Lower lobe of right lung (tissue), 2 donors: ENCODE measurements around the gene TRIM27. TPM values are rescaled to one million over a fixed set of nuclear protein-coding genes. Genes with fewer than 3 reads are reported as not detected.

Source experiments
- ATAC-seq, 2 donors: fragments of 200-7000 bp; cut with Tn5 transposase; one replicate each; pipeline ENCODE4 v1.9.1; 2020 to 2022; ENCODE audit warnings: mild to moderate bottlenecking in 2 of 2, moderate library complexity in 2 of 2
- DNase-seq: peaks from one replicate; pipeline ENCODE4 v3.0.0-alpha.2; 2020
- H3K27ac ChIP-seq: fragments of 200-600 bp; one replicate; pipeline ENCODE4 v1.8.0; 2022
- H3K27me3 ChIP-seq: fragments of 200-600 bp; one replicate; pipeline ENCODE4 v1.8.0; 2022; ENCODE audit warnings: low read depth
- H3K36me3 ChIP-seq: fragments of 200-600 bp; one replicate; pipeline ENCODE4 v1.8.0; 2022; ENCODE audit warnings: mild to moderate bottlenecking
- H3K4me1 ChIP-seq: fragments of 200-600 bp; one replicate; pipeline ENCODE4 v1.8.0; 2022
- H3K4me3 ChIP-seq: fragments of 200-600 bp; one replicate; pipeline ENCODE4 v1.8.0; 2022; ENCODE audit warnings: mild to moderate bottlenecking
- H3K9me3 ChIP-seq: fragments of 200-600 bp; one replicate; pipeline ENCODE4 v1.8.0; 2022
- CTCF ChIP-seq: fragments of 200-600 bp; IDR thresholded peaks from one replicate; pipeline ENCODE4 v1.8.0; 2022; ENCODE audit warnings: antibody characterized with exemption, mild to moderate bottlenecking
- intact Hi-C: fragments of 100-400 bp; cut with DNase I; formaldehyde crosslinking; loops from one replicate; pipeline ENCODE4 v1.11.0; 2022
- total RNA-seq: library from RNA; stranded (reverse); fragmentation: NEBNext Ultra II Directional; extraction: Animal tissue kit (Norgen Biotek cat#: 25700); gene quantifications from one replicate; pipeline ENCODE4 v1.2.1, GENCODE V29; 2021
- donor health status: DM: no; HTN: yes; CAD: no; lungs with severe emphysema.

The TRIM27 gene
- total RNA-seq, 1 donor from 2014 or later: 46.6 TPM

GRCh38 chr6:28864326-28864923 lies 59.4 kb downstream of the TRIM27 start:
- intact Hi-C loops: no loop called here
- no peak for TF ChIP-seq CTCF
- Histone ChIP-seq H3K4me3 (peak overlapping the region; percentile 87), H3K27ac (peak overlapping the region; percentile 59), H3K27me3 (no peaks in the 10 kb centered on the region), H3K9me3 (peaks cover 6% of the 10 kb centered on the region), H3K4me1 (peaks cover 14% of the 10 kb centered on the region), H3K36me3 (no peaks in the 10 kb centered on the region)
- ATAC-seq: no peak
- no peak for DNase-seq

DNA sequence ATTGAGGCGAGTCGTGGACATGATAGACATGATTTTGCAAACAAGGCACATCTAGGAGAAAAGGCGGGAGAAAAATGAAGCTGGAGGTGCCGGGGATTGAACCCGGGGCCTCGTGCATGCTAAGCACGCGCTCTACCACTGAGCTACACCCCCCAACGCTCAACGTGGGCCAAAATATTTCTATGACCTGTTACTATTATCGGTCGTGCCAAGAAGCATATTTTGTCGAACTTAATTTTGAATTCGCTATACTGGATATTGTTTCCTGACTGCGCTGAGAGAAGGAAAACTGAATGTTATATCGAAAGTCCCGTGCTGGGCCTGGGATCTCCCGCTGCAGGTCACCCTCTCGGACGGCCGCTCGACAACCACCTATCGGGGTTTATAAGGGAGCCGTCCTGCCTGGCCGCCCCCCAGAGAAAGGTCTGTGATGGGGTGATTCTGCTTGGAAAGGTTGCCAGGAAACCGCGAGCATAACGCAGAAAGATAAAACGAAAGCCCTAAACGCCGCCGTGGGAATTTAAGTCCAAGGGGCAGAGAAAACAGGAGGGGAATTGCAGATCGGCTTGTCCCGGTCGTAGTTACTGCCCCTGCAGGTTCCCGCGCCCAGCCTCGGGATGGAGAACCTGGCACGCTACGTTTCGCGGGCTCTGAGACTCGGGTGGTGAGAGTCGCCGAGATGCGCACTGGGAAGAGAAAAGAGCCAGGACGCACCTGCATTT lies 60.0 kb downstream of the TRIM27 start:
- H3K36me3 ChIP-seq: no peaks in the 10 kb centered on the region
- peaks cover 6% of the 10 kb centered on the region for H3K9me3 ChIP-seq
- no peaks in the 10 kb centered on the region for H3K27me3 ChIP-seq
- ATAC-seq: peak; percentile 82 to 88
- intact Hi-C loops: no loop called here
- TF ChIP-seq CTCF: no peak
- DNase-seq: peak; percentile 73
- H3K27ac ChIP-seq: peak overlapping the region; percentile 59
- peak overlapping the region; percentile 87 for H3K4me3 ChIP-seq
- peaks cover 14% of the 10 kb centered on the region for H3K4me1 ChIP-seq

DNA sequence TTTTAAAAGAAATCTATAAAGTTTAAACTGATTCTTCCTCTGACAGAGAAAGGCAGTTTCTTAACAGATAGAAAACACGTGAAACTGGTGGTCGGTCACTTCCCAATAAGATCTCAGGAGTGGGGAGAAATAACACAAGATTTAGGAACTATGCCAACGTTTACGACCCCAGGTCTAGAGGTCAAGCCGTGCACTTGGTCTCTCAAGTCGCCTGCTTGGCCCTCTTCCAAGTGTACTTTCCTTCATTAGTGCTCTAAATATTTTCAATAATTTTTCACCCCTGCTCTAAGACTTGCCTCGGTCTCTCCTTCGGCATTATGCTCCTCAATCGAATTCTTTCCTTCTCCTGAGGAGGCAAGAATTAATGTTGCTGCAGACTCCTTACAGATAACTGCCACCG lies 61.7 kb downstream of the TRIM27 start:
- Histone ChIP-seq H3K27me3 (no peaks in the 10 kb centered on the region), H3K27ac (no peak overlapping the region), H3K36me3 (no peaks in the 10 kb centered on the region), H3K9me3 (peaks cover 6% of the 10 kb centered on the region), H3K4me3 (no peak overlapping the region), H3K4me1 (peaks cover 11% of the 10 kb centered on the region)
- DNase-seq: no peak
- TF ChIP-seq CTCF: no peak
- no peak for ATAC-seq
- intact Hi-C loops: no loop called here

GRCh38 chr6:28861339-28861738 lies 62.4 kb downstream of the TRIM27 start:
- Histone ChIP-seq H3K36me3 (no peaks in the 10 kb centered on the region), H3K27ac (no peak overlapping the region), H3K27me3 (no peaks in the 10 kb centered on the region), H3K4me1 (peaks cover 10% of the 10 kb centered on the region), H3K9me3 (peaks cover 6% of the 10 kb centered on the region), H3K4me3 (no peak overlapping the region)
- intact Hi-C loops: no loop called here
- ATAC-seq (no peak), DNase-seq (no peak)
- no peak for TF ChIP-seq CTCF

DNA sequence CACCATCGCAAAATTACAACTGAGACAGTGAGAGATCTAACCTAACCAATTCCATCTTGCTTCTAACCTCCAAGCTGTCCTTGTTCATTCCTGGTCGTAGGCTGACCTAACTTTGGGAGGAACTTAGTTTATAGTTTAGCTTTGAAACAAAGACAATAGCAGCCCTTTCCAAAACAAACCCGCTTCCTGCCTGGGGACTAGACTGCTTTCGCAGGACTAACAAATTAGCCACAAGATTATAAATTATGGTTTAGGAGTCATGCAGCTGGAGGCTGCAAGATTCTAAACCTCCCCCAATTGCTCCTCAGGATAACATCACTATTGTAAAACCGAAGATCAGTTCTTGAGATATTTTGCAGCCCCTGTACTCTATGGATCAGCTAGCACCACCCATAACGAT lies 63.2 kb downstream of the TRIM27 start:
- Histone ChIP-seq H3K4me1 (peaks cover 10% of the 10 kb centered on the region), H3K36me3 (no peaks in the 10 kb centered on the region), H3K9me3 (peaks cover 2% of the 10 kb centered on the region), H3K27me3 (no peaks in the 10 kb centered on the region), H3K4me3 (no peak overlapping the region), H3K27ac (no peak overlapping the region)
- ATAC-seq (no peak), DNase-seq (no peak)
- intact Hi-C loops: no loop called here
- no peak for TF ChIP-seq CTCF
